GM23338 (cell line): ENCODE results near the gene ATP8A2.

ENCODE experiments used
- CTCF ChIP-seq, 2 experiments: fragments of 200-600 bp in 1 of 2; sonication (generic) in 1 of 2; conservative IDR thresholded peaks; 2 replicates each; pipeline versions ENCODE4 v1.5.1 to v1.6.1; 2016 to 2017; ENCODE audit warnings: antibody characterized with exemption in 2 of 2, low read depth in 2 of 2, mild to moderate bottlenecking in 2 of 2, moderate library complexity in 1 of 2
- EZH2 ChIP-seq: fragments of 200-600 bp; sonication (generic); IDR thresholded peaks from one replicate; pipeline ENCODE4 v1.8.0; 2017; ENCODE audit warnings: antibody characterized with exemption, mild to moderate bottlenecking, low read depth; ENCODE audit not compliant: unreplicated experiment

GRCh38 chr13:25783601-25784024 lies 411.8 kb downstream of the ATP8A2 start:
- TF ChIP-seq CTCF (conservative IDR thresholded peaks at IDR 0.05; ENCODE audit: low read depth in 2 of 2) (no peak), EZH2 (no peak)
